Right lung (tissue), 5 donors: Measurements from ENCODE around the gene ARFGAP1. TPM values are rescaled to one million over a fixed set of nuclear protein-coding genes. Genes with fewer than 3 reads are reported as not detected.

ENCODE experiments used
- DNase-seq, 2 donors: peaks; one replicate each; pipeline ENCODE4 v3.0.0-alpha.2; 2013
- polyA plus RNA-seq, 5 donors: library from polyadenylated mRNA; unstranded; fragments of 120-200 nt; gene quantifications; one replicate each; pipeline versions ENCODE4 v1.2.1 to v1.2.3, GENCODE V29; 2013; ENCODE audit warnings: inconsistent platforms in 1 of 5, low replicate concordance in 1 of 5; ENCODE audit not compliant: insufficient read length in 5 of 5, insufficient read depth in 1 of 5

Gene ARFGAP1
- polyA plus RNA-seq, 5 donors = 50.4 to 83.7 (median 64.2) TPM

- DNase-seq = no peak
Measured at GRCh38 chr20:63318391-63319163, 46.0 kb downstream of the ARFGAP1 start.

- DNase-seq = no peak
Measured at GRCh38 chr20:63319164-63320040, 46.8 kb downstream of the ARFGAP1 start.

- DNase-seq = no peak
Measured at GRCh38 chr20:63320041-63320511, 47.5 kb downstream of the ARFGAP1 start.

GRCh38 chr20:63320616-63321147, 48.1 kb downstream of the ARFGAP1 start:
- no peak for DNase-seq

- peak; percentile 79 to 83 for DNase-seq
Measured at GRCh38 chr20:63321148-63321831, 48.7 kb downstream of the ARFGAP1 start.

DNA sequence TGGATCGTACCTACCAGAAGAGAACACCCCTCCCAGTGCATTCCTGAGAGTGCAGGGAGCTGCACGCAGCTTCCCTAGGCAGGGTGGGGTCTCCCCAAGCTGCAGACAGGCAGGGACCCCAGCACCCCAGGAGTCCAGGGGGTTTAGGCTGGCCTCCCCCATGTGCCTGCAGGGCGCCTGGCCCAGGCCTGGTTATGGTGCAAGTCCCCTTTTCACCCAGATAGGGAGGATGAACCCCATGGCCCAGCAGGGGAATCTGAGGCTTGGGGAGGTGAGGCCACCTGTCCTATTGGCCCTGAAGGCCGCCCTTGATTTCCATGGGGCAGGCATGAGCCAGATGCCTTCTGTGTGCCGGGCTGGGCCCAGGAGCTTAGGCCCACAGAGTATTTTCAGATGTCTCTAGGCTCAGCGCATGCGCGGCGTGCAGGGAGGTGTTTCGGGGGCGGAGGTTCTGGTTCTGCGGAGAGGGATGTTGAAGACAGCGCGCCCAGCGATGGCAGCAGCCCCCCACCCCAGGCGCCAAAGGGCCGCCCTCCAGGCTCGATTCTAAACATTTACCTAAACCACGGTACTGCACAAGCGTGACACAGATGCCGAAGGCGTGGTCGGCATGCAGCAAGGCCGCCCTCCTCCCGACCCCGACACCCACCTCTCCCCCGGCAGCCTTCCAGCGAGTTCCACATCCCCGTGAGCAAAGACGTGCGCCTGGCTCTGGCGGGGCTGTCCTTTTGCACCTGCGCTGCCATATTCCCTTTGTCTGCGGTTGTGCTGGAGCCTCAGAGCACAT, 49.7 kb downstream of the ARFGAP1 start:
- DNase-seq = no peak

- DNase-seq = no peak
Measured at GRCh38 chr20:63322933-63323273, 50.3 kb downstream of the ARFGAP1 start.

- DNase-seq = no peak
Measured at GRCh38 chr20:63323357-63323981, 50.9 kb downstream of the ARFGAP1 start.

DNA sequence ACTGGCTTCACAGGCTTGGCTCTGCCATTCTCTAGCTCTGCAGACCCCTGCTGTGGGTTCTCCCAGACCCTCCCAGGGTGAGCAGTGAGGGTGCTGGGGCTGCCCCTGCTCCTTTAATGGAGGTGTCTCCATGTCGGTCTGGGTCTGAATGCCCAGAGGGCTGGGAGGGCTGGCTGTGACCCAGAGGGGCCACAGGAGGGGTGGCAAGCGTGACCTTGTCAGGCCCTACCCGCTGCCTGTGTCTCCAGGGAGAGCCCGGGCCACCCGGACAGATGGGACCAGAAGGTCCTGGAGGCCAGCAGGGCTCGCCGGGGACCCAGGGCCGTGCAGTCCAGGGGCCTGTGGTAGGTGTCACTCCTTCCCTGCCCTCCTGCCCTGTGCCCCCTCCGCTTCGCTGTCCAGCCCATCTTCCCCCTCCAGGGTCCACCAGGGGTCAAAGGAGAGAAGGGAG, 52.4 kb downstream of the ARFGAP1 start:
- DNase-seq = no peak

GRCh38 chr20:63325554-63326313, 53.1 kb downstream of the ARFGAP1 start:
- no peak for DNase-seq

DNA sequence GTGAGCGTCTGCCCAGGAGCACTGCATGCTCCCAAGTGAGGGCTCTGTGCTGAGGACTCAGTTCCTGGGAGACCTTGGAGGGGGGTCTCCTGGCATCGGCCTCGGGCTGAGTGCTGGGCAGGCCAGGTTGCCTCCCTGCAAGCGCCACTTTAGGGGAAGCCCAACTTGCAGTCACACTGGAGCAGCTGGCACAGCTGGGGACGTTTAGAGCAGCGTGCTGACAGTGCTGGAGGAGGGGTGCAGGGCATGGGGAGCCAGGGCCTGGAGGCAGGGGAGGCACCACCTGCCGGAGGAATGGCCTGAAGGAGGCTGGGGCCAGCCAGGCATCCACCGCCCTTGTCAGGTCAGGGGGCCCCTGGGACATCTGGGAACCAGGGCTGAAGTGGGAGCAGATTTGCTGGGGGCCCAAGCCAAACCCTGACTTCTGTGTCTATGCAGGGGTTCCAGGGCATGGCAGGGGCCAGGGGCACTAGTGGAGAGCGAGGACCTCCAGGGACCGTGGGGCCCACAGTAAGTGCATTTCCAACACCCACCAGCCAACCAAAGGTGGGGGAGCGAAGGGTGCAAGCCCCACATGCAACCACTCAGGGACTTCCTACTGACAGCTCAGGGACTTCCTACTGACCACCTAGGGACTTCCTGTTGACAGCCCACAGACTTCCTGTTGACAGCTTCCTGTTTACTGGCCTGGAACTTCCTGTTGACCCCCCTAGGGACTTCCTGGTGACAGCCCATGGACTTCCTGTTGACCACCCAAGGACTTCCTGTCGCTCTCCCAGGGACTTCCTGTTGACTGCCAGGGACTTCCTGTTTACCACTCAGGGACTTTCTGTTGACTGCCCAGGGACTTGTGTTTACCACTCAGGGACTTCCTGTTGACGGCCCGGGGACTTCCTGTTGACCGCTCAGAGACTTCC, 54.0 kb downstream of the ARFGAP1 start:
- no peak for DNase-seq

- DNase-seq = no peak
Measured at GRCh38 chr20:63327231-63327745, 54.7 kb downstream of the ARFGAP1 start.

- no peak for DNase-seq
Measured at GRCh38 chr20:63328026-63328700, 55.5 kb downstream of the ARFGAP1 start.

- no peak for DNase-seq
Measured at GRCh38 chr20:63328718-63329275, 56.2 kb downstream of the ARFGAP1 start.

GRCh38 chr20:63329331-63330083, 56.9 kb downstream of the ARFGAP1 start:
- no peak for DNase-seq

- DNase-seq = no peak
Measured at GRCh38 chr20:63330084-63330760, 57.6 kb downstream of the ARFGAP1 start.
